ENCODE measurements around the gene PDLIM1. TPM values are rescaled to one million over a fixed set of nuclear protein-coding genes. Genes with fewer than 3 reads are reported as not detected.

Gene PDLIM1
- total RNA-seq, 6 experiments from 2014 or later = 63.9 to 105 (median 82.1) TPM

GRCh38 chr10:95277614-95278013 is 13.2 kb downstream of the PDLIM1 start:
- H3K4me1 ChIP-seq = peaks cover 0 to 84% (median 26%) of the 10 kb centered on the region in 4 donors
- no peak for ATAC-seq
- H3K4me3 ChIP-seq = no peak overlapping the region
- intact Hi-C loops (cut with DNase I) = no loop called here
- H3K9me3 ChIP-seq = no peaks in the 10 kb centered on the region
- H3K27ac ChIP-seq = peak overlapping the region in 2 of 3 donors; percentile 83 to 85
- whole genome bisulfite sequencing (ENCODE audit: insufficient coverage, low coverage, low lambda C conversion rate, missing lambda C conversion rate) = 57% methylated on average over 3 of the region's 3 CpGs
- H3K36me3 ChIP-seq = no peaks in the 10 kb centered on the region
- H3K27me3 ChIP-seq = no peaks in the 10 kb centered on the region
- TF ChIP-seq POLR2A (IDR thresholded peaks at IDR 0.05) = no peak
- no peak for TF ChIP-seq CTCF (IDR thresholded peaks at IDR 0.05)
- no peak for DNase-seq

DNA sequence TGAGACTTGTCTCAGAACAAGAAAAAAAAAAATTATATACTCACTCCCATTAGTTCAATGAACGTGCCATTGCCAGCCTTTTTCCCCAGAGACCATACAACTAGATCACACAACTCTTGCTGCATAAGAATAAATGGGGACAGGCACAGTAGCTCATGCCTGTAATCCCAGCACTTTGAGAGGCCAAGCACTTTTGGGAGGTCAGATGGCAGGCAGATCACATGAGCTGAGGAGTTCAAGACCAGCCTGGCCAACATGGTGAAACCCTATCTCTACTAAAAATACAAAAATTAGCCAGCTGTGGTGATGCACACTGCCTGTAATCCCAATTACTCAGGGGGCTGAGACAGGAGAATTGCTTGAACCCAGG is 13.6 kb downstream of the PDLIM1 start:
- Histone ChIP-seq H3K4me1 (peaks cover 0 to 85% (median 27%) of the 10 kb centered on the region in 4 donors), H3K9me3 (no peaks in the 10 kb centered on the region), H3K27me3 (no peaks in the 10 kb centered on the region), H3K4me3 (no peak overlapping the region), H3K27ac (peak overlapping the region; percentile 17 to 85 (median 61)), H3K36me3 (no peaks in the 10 kb centered on the region)
- ATAC-seq (no peak), DNase-seq (no peak)
- intact Hi-C loops (cut with DNase I) = no loop called here
- TF ChIP-seq CTCF (IDR thresholded peaks at IDR 0.05) = no peak
- no peak for TF ChIP-seq POLR2A (IDR thresholded peaks at IDR 0.05)
- whole genome bisulfite sequencing (ENCODE audit: insufficient coverage, low coverage, low lambda C conversion rate, missing lambda C conversion rate) = 62% methylated on average over 1 of the region's 1 CpG

DNA sequence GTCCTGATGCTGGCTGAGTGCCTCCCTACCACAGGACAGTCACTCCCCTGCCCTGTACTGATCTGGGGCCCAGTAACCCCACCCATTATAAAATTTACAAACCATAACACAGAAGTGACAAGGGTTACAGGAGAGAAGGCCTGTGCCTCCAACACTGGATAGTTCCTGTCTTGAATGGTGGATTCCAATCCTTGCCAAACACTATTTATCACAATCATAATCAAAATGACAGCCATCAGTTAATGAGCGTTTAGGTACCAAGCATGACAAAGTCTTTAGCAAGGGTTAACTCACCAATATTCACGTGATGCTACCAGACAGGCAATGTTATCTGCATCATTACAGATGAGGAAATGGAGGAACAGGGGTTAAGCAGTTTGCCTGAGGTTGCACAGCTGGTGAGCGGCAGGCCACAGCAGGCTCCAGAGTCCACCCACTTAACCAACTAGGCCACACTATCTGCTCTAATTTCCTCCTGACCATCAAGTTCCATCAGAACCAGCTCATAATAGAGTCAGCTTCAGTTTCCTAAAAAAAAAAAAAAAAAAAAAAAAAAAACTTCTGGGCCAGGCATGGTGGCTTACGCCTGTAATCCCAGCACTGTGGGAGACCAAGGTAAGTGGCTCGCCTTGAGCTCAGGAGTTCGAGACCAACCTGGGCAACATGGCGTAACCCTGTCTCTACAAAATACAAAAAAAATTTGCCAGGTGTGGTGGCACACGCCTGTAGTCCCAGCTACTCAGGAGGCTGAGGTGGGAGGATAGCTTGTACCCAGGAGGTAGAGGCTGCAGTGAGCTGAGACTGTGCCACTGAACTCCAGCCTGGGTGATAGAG is 14.2 kb downstream of the PDLIM1 start:
- no peak for DNase-seq
- Histone ChIP-seq H3K9me3 (no peaks in the 10 kb centered on the region), H3K27ac (peak overlapping the region; percentile 61 to 92 (median 85)), H3K4me1 (peaks cover 0 to 87% (median 26%) of the 10 kb centered on the region in 4 donors), H3K27me3 (no peaks in the 10 kb centered on the region), H3K36me3 (no peaks in the 10 kb centered on the region), H3K4me3 (no peak overlapping the region)
- no peak for TF ChIP-seq CTCF (IDR thresholded peaks at IDR 0.05)
- no peak for TF ChIP-seq POLR2A (IDR thresholded peaks at IDR 0.05)
- intact Hi-C loops (cut with DNase I) = no loop called here
- ATAC-seq = peak in 2 of 4 donors; percentile 5 to 14
- 71% methylated on average over 8 of the region's 8 CpGs for WGBS (ENCODE audit: insufficient coverage, low coverage, low lambda C conversion rate, missing lambda C conversion rate)

- Histone ChIP-seq H3K9me3 (no peaks in the 10 kb centered on the region), H3K4me3 (no peak overlapping the region), H3K36me3 (no peaks in the 10 kb centered on the region), H3K4me1 (peaks cover 0 to 80% (median 22%) of the 10 kb centered on the region in 4 donors), H3K27me3 (no peaks in the 10 kb centered on the region), H3K27ac (peak overlapping the region; percentile 61 to 92 (median 85))
- TF ChIP-seq CTCF (IDR thresholded peaks at IDR 0.05) (no peak), POLR2A (IDR thresholded peaks at IDR 0.05) (no peak)
- DNase-seq (no peak), ATAC-seq (no peak)
- intact Hi-C loops (cut with DNase I) = no loop called here
- WGBS (ENCODE audit: insufficient coverage, low coverage, low lambda C conversion rate, missing lambda C conversion rate) = 33% methylated on average over 1 of the region's 1 CpG
Observed at GRCh38 chr10:95275726-95276366, 15.0 kb downstream of the PDLIM1 start.
